ENCODE data around the gene SYT2.

- TF ChIP-seq CTCF (IDR thresholded peaks at IDR 0.05): no peak
- TF ChIP-seq POLR2A (IDR thresholded peaks at IDR 0.05): no peak
Measured at GRCh38 chr1:202716654-202717053, 6.4 kb upstream of the SYT2 start.

Measured in Peyer's patch (tissue), 4 donors.